ENCODE results near the gene ADGRA1. TPM values are rescaled to one million over a fixed set of nuclear protein-coding genes. Genes with fewer than 3 reads are reported as not detected.
"Not testable (repeated sequence)": the region's sequence is repeated elsewhere in the genome, so short reads cannot be mapped to it uniquely, and the experiment has no call there.

ADGRA1 gene
- total RNA-seq, 2 experiments from 2014 or later = not detected

DNA sequence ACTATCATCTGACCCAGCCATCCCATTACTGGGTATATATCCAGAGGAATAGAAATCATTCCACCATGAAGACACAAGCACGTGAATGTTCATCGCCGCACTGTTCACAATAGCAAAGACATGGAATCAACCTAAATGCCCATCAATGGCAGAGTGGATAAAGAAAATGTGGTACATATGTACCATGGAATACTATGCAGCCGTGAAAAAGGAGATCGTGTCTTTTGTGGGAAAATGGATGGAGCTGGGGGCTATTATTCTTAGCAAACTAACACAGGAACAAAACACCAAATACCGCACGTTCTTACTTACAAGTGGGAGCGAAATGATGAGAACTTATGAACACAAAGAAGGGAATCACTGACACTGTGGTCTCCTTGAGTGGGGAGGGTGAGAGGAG is 62.5 kb downstream of the ADGRA1 start:
- CTCF ChIA-PET = no interaction called here
- Mint-ChIP-seq H3K27ac (no peak overlapping the region), H3K27me3 (peaks cover 53% of the 10 kb centered on the region), H3K9me3 (ENCODE audit: low read depth) (peaks cover 7% of the 10 kb centered on the region), H3K36me3 (ENCODE audit: low read depth) (no peaks in the 10 kb centered on the region), H3K4me3 (no peak overlapping the region), H3K4me1 (no peaks in the 10 kb centered on the region)
- POLR2A ChIA-PET = no interaction called here
- intact Hi-C loops (cut with DNase I, micrococcal nuclease) = no loop called here
- ATAC-seq (no peak), DNase-seq (no peak)

- Mint-ChIP-seq H3K36me3 (ENCODE audit: low read depth) (no peaks in the 10 kb centered on the region), H3K4me3 (no peak overlapping the region), H3K27ac (no peak overlapping the region), H3K4me1 (no peaks in the 10 kb centered on the region), H3K27me3 (peaks cover 50% of the 10 kb centered on the region), H3K9me3 (ENCODE audit: low read depth) (peaks cover 7% of the 10 kb centered on the region)
- intact Hi-C loops (cut with DNase I, micrococcal nuclease) = no loop called here
- ChIA-PET POLR2A (no interaction called here), CTCF (no interaction called here)
- DNase-seq (no peak), ATAC-seq (no peak)
Measured at GRCh38 chr10:133150656-133151055, 62.9 kb downstream of the ADGRA1 start.

GRCh38 chr10:133151071-133151470 is 63.3 kb downstream of the ADGRA1 start:
- POLR2A ChIA-PET; H3K27ac Mint-ChIP-seq; H3K9me3 Mint-ChIP-seq (ENCODE audit: low read depth); DNase-seq; H3K4me1 Mint-ChIP-seq; CTCF ChIA-PET; H3K4me3 Mint-ChIP-seq; ATAC-seq; intact Hi-C loops (cut with DNase I, micrococcal nuclease); H3K36me3 Mint-ChIP-seq (ENCODE audit: low read depth): not testable (repeated sequence)
- peaks cover 50% of the 10 kb centered on the region for H3K27me3 Mint-ChIP-seq

DNA sequence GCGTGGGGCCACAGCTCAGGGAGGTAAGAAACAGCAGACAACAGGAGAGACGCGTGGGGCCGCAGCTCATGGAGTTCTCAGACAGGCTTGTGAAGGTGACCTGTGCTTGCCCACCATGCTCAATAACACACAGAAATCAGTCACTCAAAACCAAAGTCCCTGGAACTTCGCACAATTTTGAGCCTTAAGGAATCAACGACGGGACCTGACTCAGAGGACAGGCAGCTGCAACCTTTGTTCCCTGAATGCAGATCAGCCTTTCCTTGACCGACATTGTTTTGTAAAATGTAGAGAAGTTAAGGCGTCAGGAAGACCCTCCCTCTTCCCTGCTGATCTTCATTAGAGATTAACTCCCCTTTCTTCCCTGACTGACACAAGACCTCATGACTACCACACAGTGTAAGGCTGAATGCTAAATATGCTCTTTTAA is 63.8 kb downstream of the ADGRA1 start:
- DNase-seq (no peak), ATAC-seq (no peak)
- no peak overlapping the region for H3K4me3 Mint-ChIP-seq
- CTCF ChIA-PET = no interaction called here
- intact Hi-C loops (cut with DNase I, micrococcal nuclease) = no loop called here
- no peak overlapping the region for H3K27ac Mint-ChIP-seq
- POLR2A ChIA-PET = no interaction called here
- H3K36me3 Mint-ChIP-seq (ENCODE audit: low read depth) = no peaks in the 10 kb centered on the region
- H3K4me1 Mint-ChIP-seq = no peaks in the 10 kb centered on the region
- H3K27me3 Mint-ChIP-seq = peaks cover 46% of the 10 kb centered on the region
- H3K9me3 Mint-ChIP-seq (ENCODE audit: low read depth) = peaks cover 7% of the 10 kb centered on the region

GRCh38 chr10:133154411-133154810 is 66.7 kb downstream of the ADGRA1 start:
- POLR2A ChIA-PET = no interaction called here
- CTCF ChIA-PET = no interaction called here
- Mint-ChIP-seq H3K4me3 (no peak overlapping the region), H3K4me1 (no peaks in the 10 kb centered on the region), H3K27me3 (peaks cover 22% of the 10 kb centered on the region), H3K27ac (no peak overlapping the region), H3K36me3 (ENCODE audit: low read depth) (no peaks in the 10 kb centered on the region), H3K9me3 (ENCODE audit: low read depth) (no peaks in the 10 kb centered on the region)
- ATAC-seq = no peak
- intact Hi-C loops (cut with DNase I, micrococcal nuclease) = no loop called here
- no peak for DNase-seq

GRCh38 chr10:133154996-133155778 is 67.5 kb downstream of the ADGRA1 start:
- H3K4me1 Mint-ChIP-seq = no peaks in the 10 kb centered on the region
- CTCF ChIA-PET = no interaction called here
- no peak overlapping the region for H3K4me3 Mint-ChIP-seq
- POLR2A ChIA-PET = no interaction called here
- ATAC-seq (no peak), DNase-seq (no peak)
- no peak overlapping the region for H3K27ac Mint-ChIP-seq
- intact Hi-C loops (cut with DNase I, micrococcal nuclease) = no loop called here
- no peaks in the 10 kb centered on the region for H3K9me3 Mint-ChIP-seq (ENCODE audit: low read depth)
- H3K36me3 Mint-ChIP-seq (ENCODE audit: low read depth) = no peaks in the 10 kb centered on the region
- H3K27me3 Mint-ChIP-seq = peaks cover 15% of the 10 kb centered on the region

DNA sequence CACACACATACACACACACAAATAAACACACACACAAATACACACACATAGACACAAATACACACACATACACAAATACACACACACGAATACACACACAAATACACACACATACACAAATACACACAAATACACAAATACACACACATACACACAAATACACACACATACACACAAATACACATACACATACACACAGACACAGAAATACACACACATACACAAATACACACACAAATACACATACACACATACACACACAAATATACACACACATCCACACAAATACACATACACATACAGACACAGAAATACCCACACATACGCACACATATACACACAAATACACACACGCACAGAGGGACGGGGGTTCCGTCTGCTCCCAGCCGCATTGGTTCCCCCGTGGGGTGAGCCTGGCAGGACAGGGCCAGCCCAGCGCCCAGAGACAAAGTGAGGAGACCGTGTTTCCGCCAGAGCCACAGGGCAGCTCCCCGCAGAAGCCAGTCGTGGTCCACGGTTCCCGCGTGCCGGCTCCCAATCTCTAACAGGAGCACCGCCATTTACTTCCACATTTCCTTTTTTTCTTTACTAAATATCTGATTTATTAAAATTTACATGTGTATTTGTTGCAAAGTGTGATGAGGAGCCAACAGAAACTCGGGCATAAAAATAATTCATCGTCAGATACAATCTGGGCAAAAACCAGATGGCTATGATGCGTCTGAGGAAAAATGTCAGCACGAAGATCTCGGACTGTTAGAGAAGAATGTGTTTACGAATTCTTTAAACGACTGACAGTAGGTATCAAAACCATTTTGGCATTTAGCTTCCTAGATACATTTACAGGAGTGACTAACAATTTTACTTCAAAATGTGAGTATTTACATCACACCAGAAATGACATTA is 69.2 kb downstream of the ADGRA1 start:
- Mint-ChIP-seq H3K36me3 (ENCODE audit: low read depth) (no peaks in the 10 kb centered on the region), H3K9me3 (ENCODE audit: low read depth) (no peaks in the 10 kb centered on the region), H3K4me3 (no peak overlapping the region), H3K27me3 (peaks cover 15% of the 10 kb centered on the region), H3K27ac (no peak overlapping the region), H3K4me1 (no peaks in the 10 kb centered on the region)
- CTCF ChIA-PET = no interaction called here
- POLR2A ChIA-PET = no interaction called here
- DNase-seq (no peak), ATAC-seq (no peak)
- intact Hi-C loops (cut with DNase I, micrococcal nuclease) = no loop called here

DNA sequence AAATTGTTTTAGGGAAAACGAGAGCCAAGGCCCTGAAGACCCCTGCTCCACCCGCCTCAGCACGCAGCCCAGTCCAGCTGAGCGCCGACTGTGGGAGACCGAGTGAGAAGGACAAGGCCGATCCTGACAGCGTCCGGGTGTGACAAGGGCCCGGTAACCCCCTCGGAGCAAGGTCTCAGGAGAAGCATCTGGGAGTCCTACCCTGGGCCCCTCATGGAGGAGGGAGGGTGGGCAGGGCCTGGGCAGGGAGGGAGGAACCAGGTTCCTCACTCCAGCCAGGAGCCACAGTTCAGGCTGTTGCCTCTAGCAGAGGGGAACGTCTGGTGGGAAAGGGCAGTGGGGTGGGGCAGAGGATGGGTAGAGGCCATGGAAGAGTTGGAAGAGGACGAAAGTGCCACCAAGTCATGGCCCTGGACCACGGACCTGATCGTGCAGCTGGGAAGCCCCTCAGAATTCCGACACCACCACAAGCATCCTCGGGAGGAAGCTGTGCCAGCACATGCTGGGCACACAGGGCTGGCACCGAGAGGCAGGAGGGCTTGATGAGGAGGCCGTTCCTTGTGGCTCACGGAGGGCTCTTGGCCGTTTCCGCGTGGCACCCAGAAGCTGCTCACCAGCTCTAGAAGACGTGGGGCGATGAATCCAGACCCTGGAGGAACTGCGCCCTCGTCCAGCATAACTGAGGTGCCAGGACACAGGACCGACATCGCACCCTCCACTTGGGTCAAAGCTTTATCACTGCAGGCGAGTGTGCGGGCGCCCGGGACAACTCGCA is 70.1 kb downstream of the ADGRA1 start:
- Mint-ChIP-seq H3K27me3 (peaks cover 17% of the 10 kb centered on the region), H3K36me3 (ENCODE audit: low read depth) (no peaks in the 10 kb centered on the region), H3K4me3 (no peak overlapping the region), H3K9me3 (ENCODE audit: low read depth) (no peaks in the 10 kb centered on the region), H3K27ac (no peak overlapping the region), H3K4me1 (no peaks in the 10 kb centered on the region)
- ChIA-PET POLR2A (no interaction called here), CTCF (no interaction called here)
- ATAC-seq (no peak), DNase-seq (no peak)
- intact Hi-C loops (cut with DNase I, micrococcal nuclease) = no loop called here

DNA sequence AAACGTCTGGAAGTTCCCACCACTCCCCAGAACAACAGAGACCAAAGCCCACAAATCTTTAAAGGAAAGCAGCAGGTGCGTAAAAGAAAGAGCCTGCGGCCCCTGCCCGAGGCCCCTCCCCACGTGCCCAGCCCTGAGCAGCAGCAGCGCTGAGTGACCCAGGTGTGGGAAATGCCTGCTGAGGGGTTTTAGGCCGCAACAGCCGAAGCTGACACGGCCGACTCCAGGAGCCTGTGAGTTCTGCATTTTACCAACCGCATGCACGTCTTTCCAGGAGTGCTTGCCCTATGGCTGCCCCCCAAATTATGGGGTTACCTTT is 70.7 kb downstream of the ADGRA1 start:
- ChIA-PET CTCF (no interaction called here), POLR2A (no interaction called here)
- peaks cover 19% of the 10 kb centered on the region for H3K27me3 Mint-ChIP-seq
- H3K4me3 Mint-ChIP-seq = no peak overlapping the region
- intact Hi-C loops (cut with DNase I, micrococcal nuclease) = no loop called here
- H3K36me3 Mint-ChIP-seq (ENCODE audit: low read depth) = no peaks in the 10 kb centered on the region
- H3K9me3 Mint-ChIP-seq (ENCODE audit: low read depth) = no peaks in the 10 kb centered on the region
- H3K27ac Mint-ChIP-seq = no peak overlapping the region
- H3K4me1 Mint-ChIP-seq = no peaks in the 10 kb centered on the region
- no peak for DNase-seq
- ATAC-seq = no peak

- intact Hi-C loops (cut with DNase I, micrococcal nuclease) = no loop called here
- H3K27me3 Mint-ChIP-seq = peaks cover 18% of the 10 kb centered on the region
- H3K9me3 Mint-ChIP-seq (ENCODE audit: low read depth) = no peaks in the 10 kb centered on the region
- ATAC-seq (no peak), DNase-seq (no peak)
- no peaks in the 10 kb centered on the region for H3K36me3 Mint-ChIP-seq (ENCODE audit: low read depth)
- no peak overlapping the region for H3K27ac Mint-ChIP-seq
- ChIA-PET POLR2A (no interaction called here), CTCF (no interaction called here)
- H3K4me3 Mint-ChIP-seq = no peak overlapping the region
- H3K4me1 Mint-ChIP-seq = no peaks in the 10 kb centered on the region
Measured at GRCh38 chr10:133158756-133159610, 71.3 kb downstream of the ADGRA1 start.

DNA sequence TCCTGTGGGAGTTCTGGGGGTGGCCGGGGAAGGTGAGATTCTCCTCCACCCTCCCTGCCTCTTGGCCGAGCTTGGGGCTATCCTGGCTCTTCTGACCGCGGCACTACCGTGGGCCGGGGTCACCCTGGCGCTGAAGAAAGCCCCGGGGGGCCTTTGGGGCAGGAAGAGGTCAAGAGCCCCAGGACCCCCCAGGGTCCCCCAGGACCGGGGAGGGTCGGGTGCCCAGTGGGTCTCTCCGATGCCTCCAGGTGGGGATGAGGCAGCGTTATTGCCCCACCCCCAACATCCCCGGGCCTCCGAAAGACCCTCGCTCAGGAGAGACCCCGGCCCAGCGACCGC is 71.9 kb downstream of the ADGRA1 start:
- Mint-ChIP-seq H3K9me3 (ENCODE audit: low read depth) (no peaks in the 10 kb centered on the region), H3K4me1 (no peaks in the 10 kb centered on the region), H3K27me3 (peaks cover 16% of the 10 kb centered on the region), H3K27ac (no peak overlapping the region), H3K36me3 (ENCODE audit: low read depth) (no peaks in the 10 kb centered on the region), H3K4me3 (no peak overlapping the region)
- intact Hi-C loops (cut with DNase I, micrococcal nuclease) = no loop called here
- no peak for ATAC-seq
- DNase-seq = no peak
- ChIA-PET CTCF (no interaction called here), POLR2A (no interaction called here)

All from activated CD4-positive, alpha-beta T cell treated with anti-CD3 and anti-CD28 coated beads for 36 hours (primary cell).